ENCODE data around the gene ATXN7. TPM values are rescaled to one million over a fixed set of nuclear protein-coding genes. Genes with fewer than 3 reads are reported as not detected.

ATXN7 gene
- total and polyA plus RNA-seq, 2 donors from 2014 or later: 1.4 to 36.4 TPM

- Histone ChIP-seq H3K36me3 (ENCODE audit: control insufficient read depth in 2 of 3, insufficient read depth in 3 of 3, low read length in 3 of 3) (no peaks in the 10 kb centered on the region), H3K9me3 (ENCODE audit: control insufficient read depth in 2 of 3, insufficient read depth in 1 of 3, low read length in 3 of 3) (no peaks in the 10 kb centered on the region), H3K4me3 (ENCODE audit: low read length in 3 of 3) (no peak overlapping the region), H3K27ac (ENCODE audit: low read depth in 2 of 2, low read length in 2 of 2) (no peak overlapping the region), H3K9ac (ENCODE audit: low read length in 3 of 3) (no peak overlapping the region), H3K27me3 (ENCODE audit: control insufficient read depth, insufficient read depth, low read length) (no peaks in the 10 kb centered on the region), H3K4me1 (ENCODE audit: control insufficient read depth in 2 of 3, insufficient read depth in 2 of 3, low read depth in 1 of 3, low read length in 3 of 3) (peaks cover 9 to 27% (median 20%) of the 10 kb centered on the region in 3 donors)
- TF ChIP-seq, protein P1, sequence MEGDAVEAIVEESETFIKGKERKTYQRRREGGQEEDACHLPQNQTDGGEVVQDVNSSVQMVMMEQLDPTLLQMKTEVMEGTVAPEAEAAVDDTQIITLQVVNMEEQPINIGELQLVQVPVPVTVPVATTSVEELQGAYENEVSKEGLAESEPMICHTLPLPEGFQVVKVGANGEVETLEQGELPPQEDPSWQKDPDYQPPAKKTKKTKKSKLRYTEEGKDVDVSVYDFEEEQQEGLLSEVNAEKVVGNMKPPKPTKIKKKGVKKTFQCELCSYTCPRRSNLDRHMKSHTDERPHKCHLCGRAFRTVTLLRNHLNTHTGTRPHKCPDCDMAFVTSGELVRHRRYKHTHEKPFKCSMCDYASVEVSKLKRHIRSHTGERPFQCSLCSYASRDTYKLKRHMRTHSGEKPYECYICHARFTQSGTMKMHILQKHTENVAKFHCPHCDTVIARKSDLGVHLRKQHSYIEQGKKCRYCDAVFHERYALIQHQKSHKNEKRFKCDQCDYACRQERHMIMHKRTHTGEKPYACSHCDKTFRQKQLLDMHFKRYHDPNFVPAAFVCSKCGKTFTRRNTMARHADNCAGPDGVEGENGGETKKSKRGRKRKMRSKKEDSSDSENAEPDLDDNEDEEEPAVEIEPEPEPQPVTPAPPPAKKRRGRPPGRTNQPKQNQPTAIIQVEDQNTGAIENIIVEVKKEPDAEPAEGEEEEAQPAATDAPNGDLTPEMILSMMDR (IDR thresholded peaks at IDR 0.05; ENCODE audit: borderline replicate concordance, extremely low read depth, insufficient read depth): no peak
- DNase-seq (no peak), FAIRE-seq (no peak)
- intact Hi-C loops (cut with DNase I): no loop called here
These were observed 102.3 kb downstream of the ATXN7 start for GRCh38 chr3:63966007-63966406.

DNA sequence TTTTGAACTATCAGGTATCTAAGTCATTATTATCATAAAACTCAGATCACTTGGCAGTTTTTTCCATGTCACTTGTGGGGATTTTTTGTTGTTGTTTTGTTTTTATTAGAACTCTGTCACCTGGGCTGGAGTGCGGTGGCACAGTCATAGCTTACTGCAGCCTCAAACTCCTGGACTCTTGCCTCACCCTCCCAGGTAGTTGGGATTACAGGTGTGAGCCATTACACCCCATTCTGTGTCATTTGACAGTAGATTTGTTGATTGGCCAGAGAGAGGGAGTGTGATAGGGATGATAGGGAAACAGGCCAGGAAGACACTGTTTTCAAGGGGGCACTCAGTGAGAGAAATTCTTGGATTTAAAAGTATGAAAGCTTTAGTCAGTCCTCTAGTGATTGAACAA, 103.2 kb downstream of the ATXN7 start:
- H3K4me3 ChIP-seq (ENCODE audit: low read length in 3 of 3): peak overlapping the region in 2 of 3 donors; percentile 20 to 57
- TF ChIP-seq, protein P1 (IDR thresholded peaks at IDR 0.05; ENCODE audit: borderline replicate concordance, extremely low read depth, insufficient read depth): no peak
- no peaks in the 10 kb centered on the region for H3K27me3 ChIP-seq (ENCODE audit: control insufficient read depth, insufficient read depth, low read length)
- H3K9ac ChIP-seq (ENCODE audit: low read length in 3 of 3): no peak overlapping the region
- peak overlapping the region; percentile 35 to 44 for H3K27ac ChIP-seq (ENCODE audit: low read depth in 2 of 2, low read length in 2 of 2)
- intact Hi-C loops (cut with DNase I): no loop called here
- DNase-seq: no peak
- no peaks in the 10 kb centered on the region for H3K9me3 ChIP-seq (ENCODE audit: control insufficient read depth in 2 of 3, insufficient read depth in 1 of 3, low read length in 3 of 3)
- no peak for FAIRE-seq
- peaks cover 9 to 33% (median 23%) of the 10 kb centered on the region in 3 donors for H3K4me1 ChIP-seq (ENCODE audit: control insufficient read depth in 2 of 3, insufficient read depth in 2 of 3, low read depth in 1 of 3, low read length in 3 of 3)
- H3K36me3 ChIP-seq (ENCODE audit: control insufficient read depth in 2 of 3, insufficient read depth in 3 of 3, low read length in 3 of 3): no peaks in the 10 kb centered on the region

DNA sequence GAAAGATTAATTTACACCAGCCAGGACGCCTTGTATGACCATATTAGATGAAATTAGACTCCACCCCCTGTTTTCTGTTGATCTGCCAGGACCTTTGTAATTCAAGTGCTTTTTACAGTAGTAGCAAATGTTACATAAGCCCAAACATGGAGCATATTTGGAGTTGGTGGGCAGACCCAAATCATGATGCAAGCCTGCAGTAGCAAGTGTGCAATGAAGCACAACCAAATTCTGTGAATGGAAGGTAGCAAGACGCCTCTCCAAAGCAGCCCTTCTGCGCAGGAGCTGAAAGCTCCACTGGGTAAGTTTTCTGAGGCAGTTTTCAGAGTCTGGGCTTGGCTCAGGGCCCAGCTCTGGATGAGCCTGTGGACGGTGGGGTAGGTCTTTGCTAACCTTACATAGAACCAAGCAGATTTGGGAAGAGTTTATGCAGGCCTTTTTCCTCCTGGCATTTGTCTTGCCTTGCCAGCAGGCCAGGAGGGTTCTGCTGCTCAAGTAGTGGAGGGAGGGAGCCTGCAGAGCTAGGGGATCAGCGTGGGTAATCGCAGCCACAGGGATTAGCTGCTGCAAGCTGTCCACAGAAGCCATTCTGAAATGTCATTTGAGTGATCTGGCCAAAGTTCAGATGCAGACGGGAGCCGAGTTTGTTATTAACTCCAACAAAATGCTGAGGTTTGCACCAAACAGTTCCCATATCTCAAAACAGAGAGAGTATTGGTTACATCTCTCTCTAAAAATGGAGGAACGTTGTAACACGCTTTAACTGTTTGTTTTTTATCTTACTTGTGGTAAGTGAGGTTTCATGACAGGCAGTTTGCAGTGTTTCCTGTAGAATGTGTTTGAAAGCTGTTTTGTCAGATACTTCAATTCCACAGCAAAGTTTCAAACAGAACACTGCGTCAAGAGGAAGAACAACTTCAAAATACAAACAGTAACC, 104.3 kb downstream of the ATXN7 start:
- peaks cover 9 to 40% (median 28%) of the 10 kb centered on the region in 3 donors for H3K4me1 ChIP-seq (ENCODE audit: control insufficient read depth in 2 of 3, insufficient read depth in 2 of 3, low read depth in 1 of 3, low read length in 3 of 3)
- H3K27me3 ChIP-seq (ENCODE audit: control insufficient read depth, insufficient read depth, low read length): no peaks in the 10 kb centered on the region
- no peaks in the 10 kb centered on the region for H3K9me3 ChIP-seq (ENCODE audit: control insufficient read depth in 2 of 3, insufficient read depth in 1 of 3, low read length in 3 of 3)
- DNase-seq (peak in 4 of 5 donors; percentile 32 to 66 (median 56)), FAIRE-seq (no peak)
- H3K36me3 ChIP-seq (ENCODE audit: control insufficient read depth in 2 of 3, insufficient read depth in 3 of 3, low read length in 3 of 3): no peaks in the 10 kb centered on the region
- peak overlapping the region; percentile 75 to 77 for H3K27ac ChIP-seq (ENCODE audit: low read depth in 2 of 2, low read length in 2 of 2)
- H3K9ac ChIP-seq (ENCODE audit: low read length in 3 of 3): peak overlapping the region in 1 of 3 donors; percentile 47
- peak overlapping the region; percentile 22 to 57 (median 37) for H3K4me3 ChIP-seq (ENCODE audit: low read length in 3 of 3)
- TF ChIP-seq, protein P1 (IDR thresholded peaks at IDR 0.05; ENCODE audit: borderline replicate concordance, extremely low read depth, insufficient read depth): no peak
- intact Hi-C loops (cut with DNase I): no loop called here

Data from kidney (tissue), 14 donors.